ENCODE measurements around the gene SERPINA1. TPM values are rescaled to one million over a fixed set of nuclear protein-coding genes. Genes with fewer than 3 reads are reported as not detected.

SERPINA1 gene
- total RNA-seq, 2 donors from 2014 or later: 2.4 to 8.8 TPM

DNA sequence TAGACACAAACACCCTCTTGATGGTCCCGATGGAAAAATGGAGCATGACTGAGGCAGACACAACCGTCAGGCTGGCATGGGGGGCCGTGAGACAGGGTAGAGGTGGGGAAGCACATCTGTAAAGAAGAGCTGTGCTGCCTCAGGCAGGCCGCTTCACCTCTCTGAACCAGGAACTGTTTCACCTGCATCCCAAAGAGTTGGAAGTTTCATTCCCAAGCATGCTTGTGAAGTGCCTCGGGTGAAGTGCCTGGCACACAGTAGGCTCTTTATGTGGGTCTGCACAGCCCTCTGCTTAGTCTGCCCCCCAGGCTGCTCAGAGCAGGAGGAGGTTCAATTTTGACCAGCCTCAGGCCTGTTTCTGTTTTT lies 685 bp upstream of the SERPINA1 start:
- H3K9me3 ChIP-seq: no peaks in the 10 kb centered on the region
- no peaks in the 10 kb centered on the region for H3K4me1 ChIP-seq
- H3K27me3 ChIP-seq: no peaks in the 10 kb centered on the region
- no peak overlapping the region for H3K4me3 ChIP-seq
- TF ChIP-seq, protein P1, sequence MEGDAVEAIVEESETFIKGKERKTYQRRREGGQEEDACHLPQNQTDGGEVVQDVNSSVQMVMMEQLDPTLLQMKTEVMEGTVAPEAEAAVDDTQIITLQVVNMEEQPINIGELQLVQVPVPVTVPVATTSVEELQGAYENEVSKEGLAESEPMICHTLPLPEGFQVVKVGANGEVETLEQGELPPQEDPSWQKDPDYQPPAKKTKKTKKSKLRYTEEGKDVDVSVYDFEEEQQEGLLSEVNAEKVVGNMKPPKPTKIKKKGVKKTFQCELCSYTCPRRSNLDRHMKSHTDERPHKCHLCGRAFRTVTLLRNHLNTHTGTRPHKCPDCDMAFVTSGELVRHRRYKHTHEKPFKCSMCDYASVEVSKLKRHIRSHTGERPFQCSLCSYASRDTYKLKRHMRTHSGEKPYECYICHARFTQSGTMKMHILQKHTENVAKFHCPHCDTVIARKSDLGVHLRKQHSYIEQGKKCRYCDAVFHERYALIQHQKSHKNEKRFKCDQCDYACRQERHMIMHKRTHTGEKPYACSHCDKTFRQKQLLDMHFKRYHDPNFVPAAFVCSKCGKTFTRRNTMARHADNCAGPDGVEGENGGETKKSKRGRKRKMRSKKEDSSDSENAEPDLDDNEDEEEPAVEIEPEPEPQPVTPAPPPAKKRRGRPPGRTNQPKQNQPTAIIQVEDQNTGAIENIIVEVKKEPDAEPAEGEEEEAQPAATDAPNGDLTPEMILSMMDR (IDR thresholded peaks at IDR 0.05): no peak
- DNase-seq (ENCODE audit: low spot score): no peak
- H3K27ac ChIP-seq: no peak overlapping the region
- H3K36me3 ChIP-seq: no peaks in the 10 kb centered on the region

- DNase-seq (ENCODE audit: low spot score): no peak
- H3K9me3 ChIP-seq: no peaks in the 10 kb centered on the region
- H3K36me3 ChIP-seq: no peaks in the 10 kb centered on the region
- no peak overlapping the region for H3K4me3 ChIP-seq
- no peak overlapping the region for H3K27ac ChIP-seq
- TF ChIP-seq, protein P1 (IDR thresholded peaks at IDR 0.05): no peak
- no peaks in the 10 kb centered on the region for H3K27me3 ChIP-seq
- H3K4me1 ChIP-seq: no peaks in the 10 kb centered on the region
Measured at GRCh38 chr14:94388027-94388383, 397 bp downstream of the SERPINA1 start.

- Histone ChIP-seq H3K27me3 (no peaks in the 10 kb centered on the region), H3K4me1 (no peaks in the 10 kb centered on the region), H3K27ac (no peak overlapping the region), H3K4me3 (no peak overlapping the region), H3K36me3 (no peaks in the 10 kb centered on the region), H3K9me3 (no peaks in the 10 kb centered on the region)
- no peak for DNase-seq (ENCODE audit: low spot score)
- TF ChIP-seq, protein P1 (IDR thresholded peaks at IDR 0.05): no peak
Measured at GRCh38 chr14:94387051-94388026, 1.1 kb downstream of the SERPINA1 start.

DNA sequence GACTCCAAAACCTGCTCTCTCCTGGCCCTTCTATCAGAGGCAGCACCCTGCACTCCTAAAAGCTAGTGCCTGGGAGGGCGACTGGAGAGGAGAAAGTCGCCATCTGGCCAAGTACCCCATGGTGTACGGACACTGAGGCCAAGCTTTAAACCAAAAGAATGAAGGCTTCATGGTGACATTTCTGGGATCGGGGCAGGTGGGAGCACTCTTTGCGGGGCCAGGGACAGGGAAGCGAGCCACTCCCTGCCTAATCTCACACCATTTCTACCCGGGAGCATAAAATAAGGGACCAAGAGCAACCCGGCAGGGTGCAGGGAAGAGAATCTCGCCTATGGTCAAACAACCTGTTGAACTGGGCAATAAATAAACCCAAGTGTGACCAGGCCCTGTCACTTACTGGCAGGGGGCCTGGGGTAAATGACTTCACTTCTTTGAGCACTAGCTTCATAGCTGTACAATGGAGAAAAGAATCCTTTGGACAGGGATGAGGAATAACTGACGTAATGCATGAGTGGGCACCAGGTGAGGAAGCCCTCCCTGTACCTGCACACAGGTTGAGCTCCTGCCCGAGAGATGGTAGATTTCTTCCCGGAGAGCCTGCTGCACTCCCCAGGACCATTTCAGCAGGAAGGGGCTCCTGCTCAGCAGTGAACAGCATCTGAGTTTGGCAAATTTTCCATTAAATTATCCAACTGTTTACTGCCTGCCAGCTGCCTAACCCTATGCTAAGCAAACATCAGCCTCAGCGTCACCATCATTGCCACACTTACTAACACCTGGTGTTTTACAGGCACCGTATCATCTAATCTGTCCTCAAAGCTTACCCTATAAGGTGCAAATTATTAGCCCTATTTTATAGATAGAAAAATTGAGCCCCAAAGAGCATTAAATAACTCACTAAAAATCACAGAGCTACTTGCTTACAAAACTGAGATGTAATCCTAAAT lies 2.0 kb downstream of the SERPINA1 start:
- Histone ChIP-seq H3K36me3 (no peaks in the 10 kb centered on the region), H3K9me3 (no peaks in the 10 kb centered on the region), H3K27ac (no peak overlapping the region), H3K27me3 (no peaks in the 10 kb centered on the region), H3K4me1 (no peaks in the 10 kb centered on the region), H3K4me3 (no peak overlapping the region)
- DNase-seq (ENCODE audit: low spot score): no peak
- TF ChIP-seq, protein P1 (IDR thresholded peaks at IDR 0.05): no peak

DNA sequence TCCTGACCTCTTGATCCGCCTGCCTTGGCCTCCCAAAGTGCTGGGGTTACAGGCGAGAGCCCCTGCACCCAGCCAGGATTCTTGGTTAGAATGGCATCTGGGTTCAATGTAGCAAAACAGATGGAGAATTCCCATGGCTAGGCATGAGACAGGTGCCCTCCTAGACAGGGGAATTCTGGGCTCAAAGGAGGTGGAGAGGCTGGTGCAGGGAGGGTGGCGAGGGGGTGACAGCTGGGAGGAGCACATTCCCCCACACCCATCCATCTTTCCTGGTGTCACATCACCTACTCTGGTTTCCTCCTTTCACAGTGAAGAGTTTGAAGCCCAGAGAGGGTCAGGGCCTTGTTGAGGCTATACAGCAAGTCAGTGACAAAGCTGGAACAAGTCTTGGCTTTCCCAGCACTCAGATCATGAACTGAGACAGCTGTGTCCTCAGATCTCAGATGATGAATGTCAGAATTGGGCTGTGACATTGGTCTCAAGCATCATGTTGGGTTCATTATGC lies 2.8 kb downstream of the SERPINA1 start:
- H3K27me3 ChIP-seq: no peaks in the 10 kb centered on the region
- H3K4me1 ChIP-seq: no peaks in the 10 kb centered on the region
- no peak overlapping the region for H3K27ac ChIP-seq
- H3K4me3 ChIP-seq: no peak overlapping the region
- no peak for DNase-seq (ENCODE audit: low spot score)
- H3K9me3 ChIP-seq: no peaks in the 10 kb centered on the region
- TF ChIP-seq, protein P1 (IDR thresholded peaks at IDR 0.05): no peak
- no peaks in the 10 kb centered on the region for H3K36me3 ChIP-seq
